Islet precursor cell (in vitro differentiated cells): ENCODE results near the gene CYSTM1.
"Not testable (repeated sequence)": the region's sequence is repeated elsewhere in the genome, so short reads cannot be mapped to it uniquely, and the experiment has no call there.

Source experiments
- DNase-seq: peaks from one replicate; pipeline ENCODE4 v3.0.0-alpha.2; 2018

CYSTM1 gene

GRCh38 chr5:140151144-140152021, 23.6 kb upstream of the CYSTM1 start:
- peak; percentile 53 for DNase-seq

DNA sequence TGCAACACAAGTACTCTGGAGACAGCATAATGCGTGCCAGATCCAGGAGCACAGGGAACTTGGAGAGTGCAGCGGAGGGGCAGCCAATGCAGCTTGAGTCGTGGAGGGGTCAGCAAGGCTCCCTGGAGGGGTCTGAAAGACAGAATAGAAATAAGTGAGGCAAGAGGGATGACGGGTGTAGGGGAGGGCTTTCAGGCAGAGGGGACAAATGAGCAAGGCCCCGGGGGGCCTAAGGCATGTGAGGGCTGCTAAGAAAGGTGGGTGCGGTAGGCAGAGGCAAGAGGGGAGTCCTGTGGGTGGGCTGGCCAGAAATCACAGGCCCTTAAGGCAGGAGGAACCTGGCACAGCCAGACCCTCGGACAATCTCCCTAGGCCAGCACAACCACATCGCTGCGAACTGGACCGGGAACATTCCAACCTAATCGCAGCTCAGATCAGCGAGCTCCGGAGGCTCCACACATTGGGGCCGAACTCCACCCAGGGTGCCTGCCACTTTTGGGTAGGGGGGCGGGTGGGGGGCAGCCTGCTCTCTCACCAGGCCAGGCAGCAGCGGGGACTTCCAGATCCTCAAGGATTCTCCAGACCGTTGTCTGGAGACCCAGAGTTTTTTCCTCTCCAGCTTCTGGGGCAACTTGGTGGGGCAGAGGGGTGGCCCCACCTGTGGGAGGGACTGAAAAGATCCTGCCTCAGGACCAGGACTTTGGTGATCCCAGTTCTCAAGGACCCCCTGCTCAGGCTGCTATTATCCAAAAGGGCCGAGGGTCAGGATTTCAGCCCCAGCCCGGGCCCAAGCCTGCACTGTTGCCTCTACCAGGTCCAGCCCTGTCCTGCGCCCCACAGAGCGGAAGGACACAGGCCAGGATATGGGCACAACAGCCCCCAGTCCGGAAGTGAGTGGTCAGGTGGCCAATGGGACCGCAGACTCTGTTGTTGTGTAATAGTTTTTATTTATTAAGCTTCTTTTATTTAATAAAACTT, 22.7 kb upstream of the CYSTM1 start:
- peak; percentile 78 for DNase-seq

DNA sequence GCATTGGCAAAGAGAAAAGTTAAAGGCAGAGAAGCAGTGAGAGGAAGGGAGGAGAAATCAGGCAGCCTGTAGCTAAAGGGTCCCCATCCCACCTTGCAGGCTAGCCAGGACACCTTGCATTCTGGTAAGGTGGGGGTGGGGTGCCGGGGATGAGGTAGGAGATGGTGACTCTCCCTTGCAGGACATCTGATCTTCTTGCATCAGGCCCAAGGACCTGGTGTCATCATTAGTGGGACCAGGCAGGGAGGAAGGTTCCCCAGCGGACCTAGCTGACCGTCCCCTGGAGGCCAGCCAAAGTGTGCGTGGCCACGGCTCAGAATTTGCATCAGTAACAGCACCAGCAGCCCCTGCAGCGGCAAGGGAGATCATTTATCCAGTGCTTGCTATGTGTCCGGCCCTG, 21.7 kb upstream of the CYSTM1 start:
- DNase-seq = no peak

GRCh38 chr5:140153905-140154304, 21.1 kb upstream of the CYSTM1 start:
- no peak for DNase-seq

DNA sequence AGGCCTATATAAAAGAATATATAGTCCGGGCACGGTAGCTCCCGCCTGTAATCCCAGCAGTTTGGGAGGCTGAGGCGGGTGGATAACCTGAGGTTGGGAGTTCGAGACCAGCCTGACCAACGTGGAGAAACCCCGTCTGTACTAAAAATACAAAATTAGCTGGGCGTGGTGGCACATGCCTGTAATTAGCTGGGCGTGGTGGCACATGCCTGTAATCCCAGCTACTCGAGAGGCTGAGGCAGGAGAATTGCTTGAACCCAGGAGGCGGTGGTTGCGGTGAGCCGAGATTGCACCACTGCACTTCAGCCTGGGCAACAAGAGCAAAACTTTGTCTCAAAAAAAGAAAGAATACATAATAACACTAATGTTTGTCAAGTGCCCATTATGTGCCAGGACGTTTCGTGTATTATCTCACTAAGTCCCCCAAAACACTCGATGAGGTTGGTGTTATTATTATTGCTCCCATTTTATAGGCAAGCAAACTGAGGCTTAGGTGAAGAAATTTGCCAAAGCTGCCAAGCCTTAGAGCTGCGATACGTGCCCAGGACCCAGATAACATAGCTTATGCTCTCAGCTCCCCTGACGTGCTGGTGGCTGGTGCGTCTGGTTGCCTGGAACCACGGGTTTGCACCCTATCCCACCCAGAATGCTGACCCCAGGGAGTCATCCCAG, 20.1 kb upstream of the CYSTM1 start:
- DNase-seq = not testable (repeated sequence)

- DNase-seq = peak; percentile 95
Measured at GRCh38 chr5:140157032-140157781, 17.8 kb upstream of the CYSTM1 start.

- DNase-seq = no peak
Measured at GRCh38 chr5:140159014-140159927, 15.7 kb upstream of the CYSTM1 start.

- DNase-seq = no peak
Measured at GRCh38 chr5:140162275-140162674, 12.7 kb upstream of the CYSTM1 start.

DNA sequence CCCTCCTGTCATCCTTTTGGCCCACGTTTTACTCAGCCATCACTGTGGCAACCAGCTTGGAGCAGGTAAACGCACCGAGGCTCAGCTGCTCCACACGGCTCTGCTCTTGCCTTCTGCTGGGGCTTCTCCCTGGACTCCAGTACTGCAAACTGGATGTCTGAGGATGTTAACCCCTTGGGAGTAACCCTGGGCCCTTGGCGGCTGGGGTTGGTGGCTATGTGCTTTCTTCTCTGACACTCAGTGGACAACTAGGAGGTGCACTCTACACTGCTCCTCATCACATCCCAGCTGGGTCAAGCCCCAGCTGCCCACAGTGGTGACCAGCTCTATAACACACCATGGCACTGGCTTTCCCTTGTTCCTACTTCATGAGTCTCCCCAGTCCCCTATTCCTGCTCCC, 12.2 kb upstream of the CYSTM1 start:
- no peak for DNase-seq

DNA sequence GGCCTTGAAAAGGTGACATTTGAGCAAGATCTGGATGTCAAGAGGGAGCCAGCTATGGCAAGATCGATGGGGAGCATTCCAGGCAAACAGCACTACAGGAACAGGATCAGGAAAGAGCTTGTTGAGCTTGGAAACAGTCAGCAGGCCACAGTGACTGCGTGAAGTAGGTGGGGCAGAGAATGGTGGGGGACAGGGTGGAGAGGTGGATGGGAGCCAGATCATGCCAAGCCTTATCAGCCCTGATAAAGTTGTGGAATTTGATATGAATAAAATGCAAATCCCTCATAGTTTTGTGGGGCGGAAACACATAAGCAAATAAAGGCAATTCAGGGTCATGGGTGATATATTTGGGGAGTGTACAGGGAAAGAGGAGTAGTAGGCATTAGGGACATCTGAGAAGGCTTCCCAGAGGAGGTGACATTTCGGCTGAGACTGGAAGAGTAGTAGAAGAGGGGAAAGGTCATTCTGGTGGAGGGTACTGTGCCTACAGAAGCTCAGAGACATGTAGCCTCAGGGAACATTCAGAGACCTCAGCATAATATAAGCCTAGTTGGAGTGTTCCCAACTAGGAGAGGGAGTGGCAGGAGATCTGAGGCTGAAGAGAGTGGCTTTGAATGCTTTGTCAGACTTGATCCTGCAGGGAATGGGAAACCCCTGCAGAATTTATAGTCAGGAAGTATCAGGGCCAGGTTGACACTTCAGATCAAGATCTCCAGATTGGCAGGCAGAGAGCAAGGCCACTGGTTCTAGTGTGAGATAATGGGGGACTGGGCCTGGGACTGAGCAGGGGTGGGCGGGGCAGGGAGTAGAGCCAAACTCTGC, 9.7 kb upstream of the CYSTM1 start:
- DNase-seq = no peak

GRCh38 chr5:140165923-140166270, 9.1 kb upstream of the CYSTM1 start:
- no peak for DNase-seq

GRCh38 chr5:140166911-140167310, 8.1 kb upstream of the CYSTM1 start:
- no peak for DNase-seq

- no peak for DNase-seq
Measured at GRCh38 chr5:140168371-140168770, 6.6 kb upstream of the CYSTM1 start.

DNA sequence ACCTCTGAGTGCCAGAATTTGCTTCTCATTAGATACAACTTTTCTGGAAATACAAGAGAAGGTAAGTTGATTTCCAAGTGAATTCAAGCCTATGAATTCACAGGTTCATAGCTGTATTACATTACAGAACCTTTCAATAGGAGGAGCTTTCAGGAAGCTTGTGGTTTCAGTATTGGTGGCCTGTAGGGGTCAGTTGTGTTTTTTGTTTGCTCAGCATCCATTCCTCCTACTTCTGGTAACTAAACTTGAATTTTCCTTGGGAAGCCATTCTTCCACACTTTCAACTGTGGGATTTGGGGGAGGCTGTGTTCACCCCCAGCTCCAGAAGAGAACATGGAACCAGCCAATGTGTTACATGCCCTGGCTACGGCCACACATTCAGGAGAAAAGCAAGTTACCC, 5.6 kb upstream of the CYSTM1 start:
- no peak for DNase-seq

GRCh38 chr5:140172483-140172882, 2.5 kb upstream of the CYSTM1 start:
- no peak for DNase-seq

GRCh38 chr5:140174014-140174413, 974 bp upstream of the CYSTM1 start:
- DNase-seq = no peak

GRCh38 chr5:140175367-140176030, 511 bp downstream of the CYSTM1 start:
- peak; percentile 91 for DNase-seq

- DNase-seq = no peak
Measured at GRCh38 chr5:140176031-140176387, 1.0 kb downstream of the CYSTM1 start.

GRCh38 chr5:140178086-140178410, 3.1 kb downstream of the CYSTM1 start:
- DNase-seq = no peak

- DNase-seq = no peak
Measured at GRCh38 chr5:140178482-140179116, 3.6 kb downstream of the CYSTM1 start.
